ENCODE results near the gene ACER2. TPM values are rescaled to one million over a fixed set of nuclear protein-coding genes. Genes with fewer than 3 reads are reported as not detected.

Gene ACER2
- total RNA-seq, 1 experiment from 2014 or later = 1.1 TPM

DNA sequence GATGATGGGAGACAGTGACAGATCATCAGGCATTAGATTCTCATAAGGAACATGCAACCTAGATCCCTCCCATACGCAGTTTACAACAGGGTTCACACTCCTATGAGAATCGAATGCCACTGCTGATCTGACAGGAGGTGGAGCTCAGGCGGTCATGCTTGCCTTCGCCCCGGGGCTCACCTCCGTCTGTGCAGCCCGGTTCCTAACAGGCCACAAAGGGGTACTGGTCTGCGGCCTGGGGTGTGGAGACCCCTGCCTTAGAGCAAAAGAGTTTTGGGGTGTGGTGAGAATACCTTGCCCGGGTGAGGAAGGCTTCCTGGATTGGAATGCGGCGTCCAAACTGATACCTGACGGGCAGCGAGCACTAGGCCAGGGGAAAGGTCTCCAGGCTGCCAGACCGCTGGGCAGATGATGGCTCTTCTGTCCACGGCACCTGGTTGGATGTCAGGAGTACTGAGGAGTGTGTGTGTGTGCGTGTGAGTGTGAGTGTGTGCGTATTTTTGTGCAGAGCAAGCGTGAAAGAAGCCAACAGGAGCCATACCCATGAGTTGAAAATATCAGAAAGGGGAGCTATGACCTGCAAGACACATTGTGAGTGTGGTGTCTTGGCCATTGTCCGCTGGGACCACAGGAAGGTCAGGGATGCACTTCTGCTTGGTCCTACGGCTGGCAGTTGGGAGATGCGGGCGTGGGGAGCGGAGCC is 55.4 kb downstream of the ACER2 start:
- H3K27ac ChIP-seq (ENCODE audit: low read length) = no peak overlapping the region
- no peak overlapping the region for H2AFZ ChIP-seq (ENCODE audit: low read length)
- H3K4me1 ChIP-seq (ENCODE audit: low read length) = peaks cover 4% of the 10 kb centered on the region
- H3K36me3 ChIP-seq (ENCODE audit: insufficient read depth, low read length) = no peaks in the 10 kb centered on the region
- H3K4me2 ChIP-seq (ENCODE audit: low read depth, low read length, poor library complexity, severe bottlenecking) = peak overlapping the region; percentile 51
- no peak for DNase-seq
- no peaks in the 10 kb centered on the region for H3K9me2 ChIP-seq (replicated peaks; ENCODE audit: insufficient read depth, low read length)
- no peaks in the 10 kb centered on the region for H3K9me3 ChIP-seq (ENCODE audit: low read length)
- H3K27me3 ChIP-seq (ENCODE audit: low read length) = no peaks in the 10 kb centered on the region
- peak overlapping the region; percentile 33; the same call in 1 of the 2 replicates for H3K4me3 ChIP-seq (ENCODE audit: low read length)
- no peaks in the 10 kb centered on the region for H4K20me1 ChIP-seq (ENCODE audit: insufficient read depth, low read depth, low read length)
- no peak overlapping the region for H3K9ac ChIP-seq (ENCODE audit: low read length)
- H3K79me2 ChIP-seq (ENCODE audit: low read length) = no peaks in the 10 kb centered on the region

DNA sequence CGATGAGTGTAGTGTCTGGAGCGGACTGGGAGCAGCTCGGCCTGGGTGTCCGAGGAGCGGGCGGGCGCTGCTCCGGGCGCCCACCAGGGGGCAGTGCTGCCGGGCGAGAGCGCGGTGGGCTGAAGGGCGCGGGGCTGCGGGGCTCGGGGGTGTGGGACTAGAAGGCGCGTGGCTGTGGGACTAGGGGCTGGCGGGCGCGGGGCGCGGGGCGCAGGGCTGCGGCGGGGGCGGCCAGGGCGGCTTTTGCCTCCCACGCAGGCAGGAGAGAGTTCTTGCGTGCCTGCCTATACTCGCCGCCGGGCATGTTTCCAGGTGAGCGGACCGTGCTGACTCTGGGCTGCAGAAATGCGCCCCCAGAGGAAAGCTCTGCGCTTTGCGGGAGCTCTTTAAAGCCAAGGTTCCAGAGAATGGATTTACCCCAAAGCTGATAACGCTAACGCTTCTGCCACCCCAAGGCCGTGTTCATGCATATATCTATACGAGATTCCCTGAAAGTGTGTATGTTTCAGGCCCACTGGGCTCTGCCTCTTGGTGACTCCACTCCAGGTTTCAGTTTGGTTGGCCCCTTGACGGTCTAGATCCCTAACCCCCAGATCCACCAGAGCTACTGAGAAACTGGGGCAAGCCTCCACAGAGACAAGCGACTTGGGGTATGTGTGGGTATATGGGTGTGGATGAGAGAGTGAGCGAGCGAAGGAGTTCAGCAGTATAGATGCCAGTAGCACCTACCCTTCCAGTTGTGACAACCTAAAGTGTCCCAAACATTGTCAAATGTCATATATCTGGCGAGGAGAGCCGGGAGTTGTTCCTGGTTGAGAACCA is 56.2 kb downstream of the ACER2 start:
- Histone ChIP-seq H3K27ac (ENCODE audit: low read length) (no peak overlapping the region), H3K79me2 (ENCODE audit: low read length) (no peaks in the 10 kb centered on the region), H3K9me2 (replicated peaks; ENCODE audit: insufficient read depth, low read length) (no peaks in the 10 kb centered on the region), H2AFZ (ENCODE audit: low read length) (no peak overlapping the region), H3K4me3 (ENCODE audit: low read length) (peak overlapping the region; percentile 33; the same call in 1 of the 2 replicates), H3K36me3 (ENCODE audit: insufficient read depth, low read length) (no peaks in the 10 kb centered on the region), H3K4me2 (ENCODE audit: low read depth, low read length, poor library complexity, severe bottlenecking) (peak overlapping the region; percentile 51), H3K9ac (ENCODE audit: low read length) (0 out of 2 replicates have a peak overlapping the region, but pooled peaks have one; percentile 30), H3K4me1 (ENCODE audit: low read length) (no peaks in the 10 kb centered on the region), H3K27me3 (ENCODE audit: low read length) (no peaks in the 10 kb centered on the region), H4K20me1 (ENCODE audit: insufficient read depth, low read depth, low read length) (no peaks in the 10 kb centered on the region), H3K9me3 (ENCODE audit: low read length) (no peaks in the 10 kb centered on the region)
- peak; percentile 74 for DNase-seq

DNA sequence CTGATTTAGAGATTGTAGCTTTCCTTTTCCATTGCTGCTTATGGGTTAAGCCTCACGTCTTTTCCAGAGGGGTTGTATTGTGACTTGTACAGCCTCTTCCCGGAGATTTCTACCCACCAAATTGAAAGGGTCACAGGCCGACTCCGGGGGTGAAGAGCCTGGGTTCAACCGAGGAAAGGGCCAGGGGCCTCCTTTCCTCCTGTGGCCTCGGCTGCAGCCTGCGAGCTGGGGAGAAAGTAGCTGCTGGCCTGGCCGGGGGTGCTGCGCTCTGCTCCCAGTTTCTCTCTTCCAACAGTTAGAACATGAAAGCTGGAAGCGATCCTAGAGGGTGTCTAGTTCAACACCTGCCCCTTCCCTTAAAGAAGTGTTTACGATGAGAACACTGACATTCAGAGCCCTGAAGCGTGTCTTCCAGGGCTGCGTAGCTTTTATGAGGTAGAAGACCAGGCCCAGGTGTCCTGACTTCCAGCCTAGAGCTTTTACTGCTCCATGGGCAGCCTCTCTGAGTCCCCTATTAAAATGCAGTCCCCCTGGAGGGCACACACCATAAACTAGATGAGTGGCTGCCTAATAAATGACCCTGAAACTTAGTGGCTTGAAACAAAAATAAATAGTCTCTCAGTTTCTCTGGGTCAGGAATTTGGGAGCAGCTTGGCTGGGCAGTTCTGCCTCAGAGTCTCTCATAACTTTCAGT is 56.9 kb downstream of the ACER2 start:
- H3K36me3 ChIP-seq (ENCODE audit: insufficient read depth, low read length) = no peaks in the 10 kb centered on the region
- H3K9me3 ChIP-seq (ENCODE audit: low read length) = no peaks in the 10 kb centered on the region
- no peak for DNase-seq
- no peak overlapping the region for H3K4me2 ChIP-seq (ENCODE audit: low read depth, low read length, poor library complexity, severe bottlenecking)
- no peak overlapping the region for H3K27ac ChIP-seq (ENCODE audit: low read length)
- H3K79me2 ChIP-seq (ENCODE audit: low read length) = no peaks in the 10 kb centered on the region
- no peaks in the 10 kb centered on the region for H3K4me1 ChIP-seq (ENCODE audit: low read length)
- H3K9me2 ChIP-seq (replicated peaks; ENCODE audit: insufficient read depth, low read length) = no peaks in the 10 kb centered on the region
- H3K4me3 ChIP-seq (ENCODE audit: low read length) = no peak overlapping the region
- no peak overlapping the region for H3K9ac ChIP-seq (ENCODE audit: low read length)
- H4K20me1 ChIP-seq (ENCODE audit: insufficient read depth, low read depth, low read length) = no peaks in the 10 kb centered on the region
- no peak overlapping the region for H2AFZ ChIP-seq (ENCODE audit: low read length)
- H3K27me3 ChIP-seq (ENCODE audit: low read length) = no peaks in the 10 kb centered on the region

DNA sequence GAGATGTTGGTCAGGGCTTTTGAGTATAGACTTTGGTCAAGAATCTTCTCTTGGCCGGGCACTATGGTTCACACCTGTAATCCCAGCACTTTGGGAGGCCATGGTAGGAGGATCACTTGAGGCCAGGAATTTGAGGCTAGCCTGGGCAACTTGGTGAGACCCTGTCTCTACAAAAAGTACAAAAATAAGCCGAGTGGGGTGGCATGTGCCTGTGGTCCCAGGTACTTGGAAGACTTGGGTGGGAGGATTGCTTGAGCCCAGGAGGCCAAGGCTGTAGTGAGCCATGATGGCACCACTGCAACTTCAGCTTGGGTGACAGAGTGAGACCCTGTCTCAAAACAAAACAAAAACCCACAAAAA is 57.5 kb downstream of the ACER2 start:
- Histone ChIP-seq H3K4me3 (ENCODE audit: low read length) (no peak overlapping the region), H3K9ac (ENCODE audit: low read length) (no peak overlapping the region), H2AFZ (ENCODE audit: low read length) (no peak overlapping the region), H3K36me3 (ENCODE audit: insufficient read depth, low read length) (no peaks in the 10 kb centered on the region), H3K9me3 (ENCODE audit: low read length) (no peaks in the 10 kb centered on the region), H3K27ac (ENCODE audit: low read length) (no peak overlapping the region), H3K27me3 (ENCODE audit: low read length) (no peaks in the 10 kb centered on the region), H3K9me2 (replicated peaks; ENCODE audit: insufficient read depth, low read length) (no peaks in the 10 kb centered on the region), H3K79me2 (ENCODE audit: low read length) (no peaks in the 10 kb centered on the region), H3K4me1 (ENCODE audit: low read length) (no peaks in the 10 kb centered on the region), H4K20me1 (ENCODE audit: insufficient read depth, low read depth, low read length) (no peaks in the 10 kb centered on the region), H3K4me2 (ENCODE audit: low read depth, low read length, poor library complexity, severe bottlenecking) (no peak overlapping the region)
- no peak for DNase-seq

DNA sequence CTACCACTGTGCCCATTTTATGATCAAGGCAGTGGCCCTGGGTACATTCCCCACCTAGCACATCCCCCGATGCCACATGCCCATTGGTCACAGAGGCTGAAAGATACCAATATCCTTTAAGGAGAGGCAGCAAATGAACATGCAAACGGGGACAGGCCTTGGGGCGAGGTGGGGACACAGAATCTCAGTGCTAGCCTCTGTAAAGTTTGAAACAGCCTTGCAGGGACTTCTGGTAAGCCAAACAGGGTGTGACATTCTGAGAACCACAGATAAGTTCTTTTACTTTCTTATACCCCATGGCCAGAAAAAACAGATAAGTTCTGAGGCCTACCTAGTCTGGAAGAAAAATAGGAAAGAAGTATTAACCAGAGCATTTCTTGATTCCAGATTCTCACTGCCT is 60.5 kb downstream of the ACER2 start:
- no peaks in the 10 kb centered on the region for H3K4me1 ChIP-seq (ENCODE audit: low read length)
- DNase-seq = no peak
- no peaks in the 10 kb centered on the region for H3K36me3 ChIP-seq (ENCODE audit: insufficient read depth, low read length)
- H3K4me2 ChIP-seq (ENCODE audit: low read depth, low read length, poor library complexity, severe bottlenecking) = no peak overlapping the region
- H3K27me3 ChIP-seq (ENCODE audit: low read length) = no peaks in the 10 kb centered on the region
- H3K27ac ChIP-seq (ENCODE audit: low read length) = no peak overlapping the region
- H3K9ac ChIP-seq (ENCODE audit: low read length) = no peak overlapping the region
- H2AFZ ChIP-seq (ENCODE audit: low read length) = no peak overlapping the region
- H3K4me3 ChIP-seq (ENCODE audit: low read length) = no peak overlapping the region
- H4K20me1 ChIP-seq (ENCODE audit: insufficient read depth, low read depth, low read length) = no peaks in the 10 kb centered on the region
- no peaks in the 10 kb centered on the region for H3K9me2 ChIP-seq (replicated peaks; ENCODE audit: insufficient read depth, low read length)
- no peaks in the 10 kb centered on the region for H3K9me3 ChIP-seq (ENCODE audit: low read length)
- H3K79me2 ChIP-seq (ENCODE audit: low read length) = no peaks in the 10 kb centered on the region

DNA sequence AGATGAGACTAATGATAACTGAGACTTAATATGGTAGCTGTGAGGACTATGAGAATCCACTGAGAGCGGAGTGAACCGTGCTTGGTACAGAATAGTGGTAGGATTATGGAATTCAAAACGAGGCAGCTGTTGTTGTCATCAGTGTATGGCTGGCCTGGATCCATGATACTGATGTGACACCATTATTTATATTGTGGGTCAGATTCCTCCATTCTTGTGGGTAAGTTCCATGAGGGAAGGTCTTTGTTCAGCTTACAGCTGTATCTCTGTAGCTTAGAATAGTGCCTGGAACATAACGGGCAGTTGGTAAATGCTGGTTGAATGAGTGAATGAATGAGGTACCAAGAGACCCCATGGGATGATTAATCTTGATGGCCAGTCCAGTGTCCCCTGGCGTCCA is 61.8 kb downstream of the ACER2 start:
- Histone ChIP-seq H2AFZ (ENCODE audit: low read length) (no peak overlapping the region), H3K4me2 (ENCODE audit: low read depth, low read length, poor library complexity, severe bottlenecking) (no peak overlapping the region), H3K27me3 (ENCODE audit: low read length) (no peaks in the 10 kb centered on the region), H3K9me3 (ENCODE audit: low read length) (no peaks in the 10 kb centered on the region), H4K20me1 (ENCODE audit: insufficient read depth, low read depth, low read length) (no peaks in the 10 kb centered on the region), H3K4me3 (ENCODE audit: low read length) (no peak overlapping the region), H3K9me2 (replicated peaks; ENCODE audit: insufficient read depth, low read length) (no peaks in the 10 kb centered on the region), H3K9ac (ENCODE audit: low read length) (no peak overlapping the region), H3K79me2 (ENCODE audit: low read length) (no peaks in the 10 kb centered on the region), H3K36me3 (ENCODE audit: insufficient read depth, low read length) (no peaks in the 10 kb centered on the region), H3K27ac (ENCODE audit: low read length) (no peak overlapping the region), H3K4me1 (ENCODE audit: low read length) (no peaks in the 10 kb centered on the region)
- DNase-seq = no peak

DNA sequence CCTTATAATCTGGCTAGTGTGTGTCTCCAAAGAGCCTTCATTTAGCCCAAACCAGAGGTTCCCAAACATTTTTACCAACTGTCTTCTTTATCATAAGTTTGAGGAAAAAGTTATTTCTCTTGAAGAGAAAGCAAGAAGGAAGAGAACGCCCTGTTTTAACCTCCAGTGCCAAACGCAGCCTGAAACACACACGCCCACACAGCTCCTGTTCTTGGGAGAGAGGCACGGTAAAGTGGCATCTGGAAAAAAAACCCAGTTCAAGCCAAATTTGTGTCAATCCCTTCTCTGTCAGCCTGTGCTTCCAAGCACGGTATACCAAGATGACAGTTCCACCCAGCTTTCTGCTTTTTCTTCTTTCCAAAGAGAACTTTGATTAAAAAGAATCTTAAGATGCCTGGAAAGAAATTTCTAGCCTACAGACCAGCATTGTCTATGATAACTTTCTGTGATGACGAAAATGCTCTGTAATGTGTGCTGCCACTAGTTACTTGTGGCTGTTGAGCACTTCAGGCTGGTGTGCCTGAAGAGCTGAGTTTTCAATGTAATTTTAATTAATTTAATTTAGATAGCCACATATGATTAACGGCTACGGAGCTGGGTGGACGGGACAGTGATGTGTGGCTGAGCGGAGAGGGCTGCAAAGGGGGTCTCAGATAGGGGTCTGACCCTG is 62.3 kb downstream of the ACER2 start:
- Histone ChIP-seq H3K4me3 (ENCODE audit: low read length) (no peak overlapping the region), H3K36me3 (ENCODE audit: insufficient read depth, low read length) (no peaks in the 10 kb centered on the region), H3K27ac (ENCODE audit: low read length) (no peak overlapping the region), H3K4me1 (ENCODE audit: low read length) (no peaks in the 10 kb centered on the region), H3K4me2 (ENCODE audit: low read depth, low read length, poor library complexity, severe bottlenecking) (no peak overlapping the region), H2AFZ (ENCODE audit: low read length) (no peak overlapping the region), H3K9me2 (replicated peaks; ENCODE audit: insufficient read depth, low read length) (no peaks in the 10 kb centered on the region), H3K27me3 (ENCODE audit: low read length) (no peaks in the 10 kb centered on the region), H4K20me1 (ENCODE audit: insufficient read depth, low read depth, low read length) (no peaks in the 10 kb centered on the region), H3K79me2 (ENCODE audit: low read length) (no peaks in the 10 kb centered on the region), H3K9ac (ENCODE audit: low read length) (no peak overlapping the region), H3K9me3 (ENCODE audit: low read length) (no peaks in the 10 kb centered on the region)
- DNase-seq = no peak

All from Karpas-422 (cell line).